Astrocyte of the spinal cord (primary cell): Measurements from ENCODE around the gene TMEM132C.

Source experiments
- DNase-seq: peaks from one replicate; pipeline ENCODE4 v3.0.0; 2011; ENCODE audit warnings: low read depth, low spot score
- H3K4me3 ChIP-seq: 2 replicates; pipeline ENCODE4 v1.5.1; 2011; ENCODE audit warnings: low read depth, mild to moderate bottlenecking, low read length, moderate library complexity
- in situ Hi-C: cut with HindIII; loops from 2 replicates; pipeline ENCODE4 v1.10.0; 2017; ENCODE audit warnings: low sequenced_read_pairs
- TF ChIP-seq, protein P1 (sequence below): IDR thresholded peaks from 2 replicates; pipeline ENCODE4 v1.5.1; 2012; ENCODE audit warnings: low read depth, mild to moderate bottlenecking, low read length, inconsistent platforms

TMEM132C gene

DNA sequence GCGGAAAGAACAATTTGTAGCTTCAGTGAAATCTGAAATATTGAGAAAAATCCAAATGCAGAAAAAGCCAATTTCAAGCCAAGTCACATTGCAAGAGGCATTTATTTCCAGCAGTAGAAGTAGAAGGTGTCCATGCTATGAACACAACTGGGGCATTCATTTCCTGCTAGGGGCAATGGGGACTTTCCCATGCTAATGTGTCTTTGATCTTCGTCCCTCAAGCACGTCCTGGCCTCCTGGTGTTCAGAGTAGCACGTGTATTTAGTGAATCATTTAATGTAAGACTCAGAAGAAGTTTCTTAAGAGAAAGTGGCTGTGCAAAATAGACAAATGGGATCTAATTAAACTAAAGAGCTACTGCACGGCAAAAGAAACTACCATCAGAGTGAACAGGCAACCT is 267.9 kb downstream of the TMEM132C start:
- no peak for DNase-seq
- in situ Hi-C loops = no loop called here
- TF ChIP-seq, protein P1, sequence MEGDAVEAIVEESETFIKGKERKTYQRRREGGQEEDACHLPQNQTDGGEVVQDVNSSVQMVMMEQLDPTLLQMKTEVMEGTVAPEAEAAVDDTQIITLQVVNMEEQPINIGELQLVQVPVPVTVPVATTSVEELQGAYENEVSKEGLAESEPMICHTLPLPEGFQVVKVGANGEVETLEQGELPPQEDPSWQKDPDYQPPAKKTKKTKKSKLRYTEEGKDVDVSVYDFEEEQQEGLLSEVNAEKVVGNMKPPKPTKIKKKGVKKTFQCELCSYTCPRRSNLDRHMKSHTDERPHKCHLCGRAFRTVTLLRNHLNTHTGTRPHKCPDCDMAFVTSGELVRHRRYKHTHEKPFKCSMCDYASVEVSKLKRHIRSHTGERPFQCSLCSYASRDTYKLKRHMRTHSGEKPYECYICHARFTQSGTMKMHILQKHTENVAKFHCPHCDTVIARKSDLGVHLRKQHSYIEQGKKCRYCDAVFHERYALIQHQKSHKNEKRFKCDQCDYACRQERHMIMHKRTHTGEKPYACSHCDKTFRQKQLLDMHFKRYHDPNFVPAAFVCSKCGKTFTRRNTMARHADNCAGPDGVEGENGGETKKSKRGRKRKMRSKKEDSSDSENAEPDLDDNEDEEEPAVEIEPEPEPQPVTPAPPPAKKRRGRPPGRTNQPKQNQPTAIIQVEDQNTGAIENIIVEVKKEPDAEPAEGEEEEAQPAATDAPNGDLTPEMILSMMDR = no peak
- no peak overlapping the region for H3K4me3 ChIP-seq

GRCh38 chr12:128536810-128537209 is 269.8 kb downstream of the TMEM132C start:
- in situ Hi-C loops = no loop called here
- H3K4me3 ChIP-seq = no peak overlapping the region
- TF ChIP-seq, protein P1 = no peak
- DNase-seq = no peak

DNA sequence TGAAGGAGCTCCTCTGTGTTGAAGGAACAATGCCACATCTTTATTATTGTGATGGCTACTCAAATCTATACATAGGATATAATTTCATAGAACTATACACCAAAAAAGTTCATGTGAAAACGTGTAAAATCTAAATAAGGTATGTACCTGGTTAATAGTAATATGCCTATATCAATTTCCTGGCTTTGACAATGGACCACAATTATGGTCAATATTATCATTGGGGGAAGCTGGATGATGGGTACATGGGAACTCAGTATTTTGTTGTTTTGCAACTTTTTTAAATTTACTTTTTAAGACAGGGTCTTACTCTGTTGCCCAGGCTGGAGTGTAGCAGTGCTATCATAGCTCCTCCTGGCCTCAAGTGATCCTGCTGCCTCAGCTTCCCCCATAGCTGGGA is 270.7 kb downstream of the TMEM132C start:
- DNase-seq = no peak
- in situ Hi-C loops = no loop called here
- TF ChIP-seq, protein P1 = no peak
- H3K4me3 ChIP-seq = no peak overlapping the region

- in situ Hi-C loops = no loop called here
- TF ChIP-seq, protein P1 = no peak
- no peak overlapping the region for H3K4me3 ChIP-seq
- DNase-seq = no peak
Observed at GRCh38 chr12:128542844-128543243, 275.9 kb downstream of the TMEM132C start.

- in situ Hi-C loops = no loop called here
- DNase-seq = no peak
- no peak overlapping the region for H3K4me3 ChIP-seq
- TF ChIP-seq, protein P1 = no peak
Observed at GRCh38 chr12:128543460-128543859, 276.5 kb downstream of the TMEM132C start.

DNA sequence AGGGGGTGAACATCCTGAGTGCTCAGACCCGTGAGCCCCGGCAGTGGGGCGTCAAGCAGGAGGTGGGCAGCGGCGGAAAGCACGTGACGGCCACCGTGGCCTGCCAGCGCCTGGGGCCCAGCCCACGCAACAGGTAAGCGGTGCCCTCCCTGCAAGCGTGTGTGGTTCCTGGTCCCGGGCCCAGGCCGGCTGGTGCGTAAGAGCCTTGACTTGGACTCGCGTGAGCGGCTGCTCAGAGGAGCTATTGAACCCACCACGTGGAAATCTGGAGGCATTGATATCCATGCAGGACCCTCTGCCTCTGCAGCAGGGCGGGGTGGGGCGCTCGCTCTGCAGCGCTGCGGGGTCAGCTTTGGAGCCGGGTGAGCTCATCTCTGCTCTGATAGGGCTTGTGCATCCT is 277.0 kb downstream of the TMEM132C start:
- DNase-seq = no peak
- TF ChIP-seq, protein P1 = no peak
- no peak overlapping the region for H3K4me3 ChIP-seq
- in situ Hi-C loops = no loop called here

GRCh38 chr12:128548949-128549348 is 282.0 kb downstream of the TMEM132C start:
- TF ChIP-seq, protein P1 = no peak
- DNase-seq = no peak
- in situ Hi-C loops = no loop called here
- H3K4me3 ChIP-seq = no peak overlapping the region
